NCI-H2107 (cell line): ENCODE data around the gene AGAP3.

Source experiments
- DNase-seq: peaks from one replicate; lab custom pipeline; 2025; lab: John Stamatoyannopoulos, UW

The AGAP3 gene

DNA sequence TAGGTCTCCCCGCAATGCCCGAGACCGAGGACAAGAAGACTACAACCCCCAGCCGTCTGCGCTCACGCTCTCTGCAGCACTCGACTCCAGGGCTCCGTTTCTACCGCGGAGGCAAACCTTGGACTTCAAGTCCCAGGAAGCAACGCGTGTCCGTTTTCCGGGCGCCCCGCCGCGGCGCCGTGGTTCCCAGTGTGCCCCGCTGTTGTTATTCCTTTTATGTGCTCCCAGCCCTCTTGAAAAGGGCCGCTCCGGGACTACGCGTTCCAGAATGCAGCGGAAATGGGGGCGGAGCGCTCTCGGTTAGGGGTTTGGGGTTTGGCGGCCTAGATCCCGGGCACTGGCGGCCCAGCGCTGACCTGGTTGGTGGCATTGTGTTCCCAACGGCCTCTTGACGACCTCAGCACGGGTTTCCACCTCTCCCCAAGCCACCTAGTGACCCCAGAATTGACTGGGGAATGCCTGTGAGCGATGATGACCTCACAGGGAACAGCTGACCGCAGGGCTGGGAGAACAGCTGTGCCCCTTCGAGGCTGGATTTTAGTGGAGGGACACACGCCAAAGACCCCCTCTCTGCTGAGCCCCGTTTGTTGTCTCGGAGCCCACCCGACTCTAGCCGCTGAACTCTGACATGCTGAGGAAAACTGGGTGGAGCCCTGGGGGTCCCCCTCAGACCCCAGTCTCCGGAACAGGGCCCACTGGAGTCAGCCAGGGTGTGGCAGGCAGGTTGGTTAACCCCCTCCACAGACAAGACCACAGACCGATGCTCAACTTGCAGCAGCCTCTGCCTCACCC, 28.1 kb upstream of the AGAP3 start:
- DNase-seq, result peak; percentile 98

GRCh38 chr7:151058781-151059366, 27.4 kb upstream of the AGAP3 start:
- DNase-seq, result no peak

- peak; percentile 28 for DNase-seq
Observed at GRCh38 chr7:151059367-151060112, 26.7 kb upstream of the AGAP3 start, which contains the start of gene SLC4A2. SLC4A2 (plus strand) TSS chr7:151059589; CDS start chr7:151061988, 2,399 bp downstream.

DNA sequence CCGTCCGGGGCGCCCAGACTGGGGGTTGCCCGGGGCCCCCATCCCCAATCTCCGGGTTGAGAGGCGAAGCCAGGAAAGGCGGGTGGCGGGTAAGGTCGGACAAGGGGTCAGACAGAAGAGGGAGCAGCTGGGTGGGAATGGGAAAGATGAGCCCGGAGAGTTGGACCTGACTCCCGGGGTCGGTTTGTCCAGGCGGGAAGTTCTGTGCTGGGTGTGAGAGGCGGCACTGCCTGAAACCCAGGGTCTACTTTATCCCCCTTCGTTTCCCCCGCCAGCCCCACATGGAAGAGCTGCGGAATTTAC, 26.2 kb upstream of the AGAP3 start:
- DNase-seq, result no peak

GRCh38 chr7:151060416-151061212, 25.7 kb upstream of the AGAP3 start:
- DNase-seq, result no peak

DNA sequence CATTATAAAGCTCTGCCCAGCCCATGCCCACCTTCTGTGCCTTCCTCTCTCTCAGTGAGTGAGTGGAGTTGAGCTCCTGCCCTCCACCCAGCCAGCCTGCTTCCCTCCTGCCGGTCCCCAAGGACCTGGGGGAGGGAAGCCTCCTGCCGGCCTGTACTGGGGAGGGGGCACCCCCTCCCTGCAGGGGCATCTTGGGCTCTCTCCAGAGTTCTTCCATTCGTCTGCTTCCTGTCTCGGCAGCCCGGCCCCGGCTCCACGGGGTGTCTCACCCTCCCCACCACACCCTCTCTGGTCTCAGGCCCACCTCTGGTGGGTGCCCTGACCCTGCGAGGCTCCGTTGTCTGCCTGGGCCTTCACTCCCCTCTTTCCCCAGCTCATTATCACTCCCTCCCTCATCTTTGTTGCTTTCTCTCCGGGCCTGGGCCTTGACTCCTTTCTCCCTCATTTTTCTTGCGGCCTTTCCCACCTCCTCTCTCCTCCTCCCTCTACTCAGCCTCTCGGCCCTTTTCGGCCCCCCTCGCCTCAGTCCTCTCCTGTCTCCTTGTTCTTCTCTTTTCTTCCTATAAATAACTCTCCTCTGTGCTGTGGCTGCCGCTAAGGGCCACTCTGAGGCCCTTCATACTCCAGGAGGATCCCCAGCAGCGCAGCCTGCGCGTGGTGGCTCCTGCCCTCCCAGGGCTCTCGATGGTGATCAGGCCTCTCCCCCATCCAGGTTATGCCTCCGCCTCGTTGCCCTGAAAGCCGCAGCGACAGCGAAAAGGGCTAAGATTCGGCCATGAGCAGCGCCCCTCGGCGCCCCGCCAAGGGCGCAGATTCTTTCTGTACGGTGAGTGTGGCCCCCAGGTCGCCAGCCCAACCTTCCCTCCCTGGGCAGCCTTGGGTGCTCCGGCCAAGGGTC, 24.8 kb upstream of the AGAP3 start:
- no peak for DNase-seq

GRCh38 chr7:151062111-151062398, 24.2 kb upstream of the AGAP3 start:
- DNase-seq, result no peak

GRCh38 chr7:151062399-151063211, 23.7 kb upstream of the AGAP3 start:
- DNase-seq, result no peak

GRCh38 chr7:151063212-151063561, 23.1 kb upstream of the AGAP3 start:
- DNase-seq, result no peak

DNA sequence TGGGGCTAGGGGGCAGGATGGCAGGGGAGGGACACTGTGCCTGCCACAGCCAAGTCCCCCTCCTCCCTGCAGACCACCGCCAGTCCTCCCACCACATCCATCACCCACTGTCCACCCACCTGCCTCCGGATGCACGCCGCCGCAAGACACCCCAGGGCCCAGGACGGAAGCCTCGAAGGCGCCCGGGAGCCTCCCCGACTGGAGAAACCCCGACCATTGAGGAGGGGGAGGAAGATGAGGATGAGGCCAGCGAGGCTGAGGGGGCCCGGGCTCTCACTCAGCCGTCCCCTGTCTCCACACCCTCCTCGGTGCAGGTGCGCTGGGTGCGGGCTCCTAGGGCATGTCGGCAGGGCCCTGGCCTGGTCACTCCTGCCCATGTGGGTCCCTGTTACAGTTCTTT, 21.8 kb upstream of the AGAP3 start:
- no peak for DNase-seq

DNA sequence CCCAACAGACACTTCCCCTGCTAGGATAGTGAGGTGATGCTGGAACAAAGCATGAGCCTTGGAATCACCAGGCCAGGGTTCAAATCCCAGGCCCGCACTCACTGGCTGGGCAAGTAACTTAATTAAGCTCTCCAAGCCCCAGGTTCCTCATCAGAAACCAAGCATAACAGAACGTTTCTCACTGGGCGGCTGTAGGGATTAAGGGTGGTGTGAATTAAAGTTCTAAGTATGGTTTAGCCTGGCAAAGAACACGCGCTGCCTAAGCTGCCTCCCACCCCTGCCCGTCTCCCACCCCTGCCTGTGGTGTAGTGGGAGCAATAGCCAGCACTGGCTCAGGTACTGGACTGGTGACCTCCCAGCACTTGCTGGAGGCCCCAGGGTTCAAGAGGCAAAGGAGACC, 21.3 kb upstream of the AGAP3 start:
- no peak for DNase-seq

DNA sequence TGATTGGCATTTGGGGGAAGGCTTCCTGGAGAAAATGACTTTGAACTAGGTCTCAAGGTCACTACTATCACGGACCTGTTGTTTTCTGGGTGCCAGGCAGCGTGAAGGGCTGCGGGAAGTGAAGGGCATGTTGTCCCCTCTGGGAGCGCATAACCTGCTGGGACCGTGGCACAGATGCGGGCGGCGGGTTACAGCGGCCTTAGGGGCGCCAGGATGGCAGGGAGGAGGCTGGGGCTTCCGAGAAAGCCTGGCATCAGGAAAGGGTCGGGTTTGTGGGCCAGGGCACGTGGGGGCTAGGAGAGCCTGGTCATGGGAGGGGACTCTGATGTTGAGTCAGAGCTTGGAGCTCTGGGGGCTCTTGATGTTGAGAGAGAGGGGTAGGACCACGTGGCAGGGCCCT, 20.8 kb upstream of the AGAP3 start:
- no peak for DNase-seq

- DNase-seq, result no peak
Observed at GRCh38 chr7:151066273-151066974, 19.9 kb upstream of the AGAP3 start.

GRCh38 chr7:151068069-151068773, 18.1 kb upstream of the AGAP3 start:
- DNase-seq, result no peak

DNA sequence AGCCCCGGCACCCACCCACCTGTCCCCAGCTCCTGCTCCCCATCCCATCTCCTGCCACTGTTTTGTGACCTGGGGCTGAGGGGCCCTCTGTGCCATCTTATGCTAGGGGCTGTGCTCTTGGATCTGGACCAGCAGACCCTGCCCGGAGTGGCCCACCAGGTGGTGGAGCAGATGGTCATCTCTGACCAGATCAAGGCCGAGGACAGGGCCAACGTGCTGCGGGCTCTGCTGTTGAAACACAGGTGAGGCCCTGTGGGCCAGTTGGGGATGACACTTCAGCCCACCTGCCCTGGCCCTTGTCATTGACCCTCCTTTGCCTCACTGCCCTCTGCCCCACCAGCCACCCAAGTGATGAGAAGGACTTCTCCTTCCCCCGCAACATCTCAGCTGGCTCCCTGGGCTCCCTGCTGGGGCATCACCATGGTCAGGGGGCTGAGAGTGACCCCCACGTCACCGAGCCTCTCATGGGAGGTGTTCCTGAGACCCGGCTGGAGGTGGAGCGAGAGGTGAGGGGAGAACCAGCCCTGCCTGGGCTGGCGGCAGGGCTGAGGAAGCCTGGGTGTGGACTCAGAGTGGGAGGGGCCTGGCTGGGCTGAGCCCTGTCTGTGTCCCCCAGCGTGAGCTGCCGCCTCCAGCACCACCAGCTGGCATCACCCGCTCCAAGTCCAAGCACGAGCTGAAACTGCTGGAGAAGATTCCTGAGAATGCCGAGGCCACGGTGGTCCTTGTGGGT, 16.3 kb upstream of the AGAP3 start:
- DNase-seq, result no peak

- no peak for DNase-seq
Observed at GRCh38 chr7:151070574-151070960, 15.7 kb upstream of the AGAP3 start.

GRCh38 chr7:151071032-151071866, 15.0 kb upstream of the AGAP3 start:
- DNase-seq, result no peak

DNA sequence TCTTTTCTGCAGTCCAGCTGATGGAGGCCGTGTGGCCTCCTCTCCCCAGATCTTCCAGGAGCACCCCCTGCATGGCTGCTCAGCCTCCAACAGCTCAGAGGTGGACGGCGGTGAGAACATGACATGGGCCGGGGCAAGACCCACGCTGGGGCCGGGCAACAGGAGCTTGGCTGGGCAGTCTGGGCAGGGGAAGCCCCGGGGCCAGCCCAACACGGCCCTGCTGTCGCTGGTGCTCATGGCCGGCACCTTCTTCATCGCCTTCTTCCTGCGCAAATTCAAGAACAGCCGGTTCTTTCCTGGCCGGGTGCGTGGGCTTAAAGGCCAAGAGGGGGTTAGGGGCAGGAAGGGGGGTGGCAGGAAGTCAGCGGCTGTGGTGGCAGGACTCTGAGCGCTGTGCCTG, 12.3 kb upstream of the AGAP3 start:
- no peak for DNase-seq
